CD4-positive, alpha-beta T cell treated with Interleukin-21 for 1 hour (primary cell): ENCODE measurements around the gene DYNC2H1.

Experiments
- DNase-seq: peaks from one replicate; pipeline ENCODE4 v3.0.0-alpha.2; 2020

Gene DYNC2H1

DNA sequence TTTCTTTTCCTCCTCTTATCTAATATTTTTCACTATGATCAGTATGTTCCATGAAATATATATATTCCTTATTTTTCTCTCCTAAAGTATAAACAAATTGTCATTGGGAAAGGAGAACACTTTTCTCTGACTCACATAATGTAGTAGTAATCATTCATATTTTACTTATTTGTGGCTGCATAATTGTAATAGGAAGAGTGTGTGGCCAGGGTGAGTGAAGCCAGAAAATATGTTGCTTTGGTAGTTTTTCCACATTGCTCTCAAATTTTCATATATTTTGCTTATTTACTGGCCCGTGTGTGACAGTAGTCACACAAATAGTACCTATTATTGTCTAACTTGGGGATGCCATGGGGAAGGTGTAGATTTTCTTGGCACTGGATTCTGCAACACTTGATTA is 172.1 kb downstream of the DYNC2H1 start:
- no peak for DNase-seq

DNA sequence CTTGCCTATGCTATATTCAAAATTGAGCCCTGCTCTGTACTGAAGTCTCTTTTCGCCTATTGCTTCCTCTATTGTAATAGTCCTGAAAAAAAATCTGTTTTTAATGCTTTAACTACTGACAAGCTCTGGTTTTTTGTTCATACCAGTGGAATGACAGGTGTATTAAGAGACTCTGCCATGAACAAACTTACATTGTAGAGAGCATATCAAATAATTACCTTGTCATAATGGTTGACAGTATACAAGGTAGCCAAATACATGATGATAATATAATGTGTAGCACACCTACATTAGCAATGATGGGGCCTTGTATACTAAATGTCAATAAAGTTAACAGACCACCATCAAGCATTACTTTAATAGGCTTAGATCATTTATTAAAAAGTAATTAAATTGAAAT is 175.0 kb downstream of the DYNC2H1 start:
- no peak for DNase-seq

DNA sequence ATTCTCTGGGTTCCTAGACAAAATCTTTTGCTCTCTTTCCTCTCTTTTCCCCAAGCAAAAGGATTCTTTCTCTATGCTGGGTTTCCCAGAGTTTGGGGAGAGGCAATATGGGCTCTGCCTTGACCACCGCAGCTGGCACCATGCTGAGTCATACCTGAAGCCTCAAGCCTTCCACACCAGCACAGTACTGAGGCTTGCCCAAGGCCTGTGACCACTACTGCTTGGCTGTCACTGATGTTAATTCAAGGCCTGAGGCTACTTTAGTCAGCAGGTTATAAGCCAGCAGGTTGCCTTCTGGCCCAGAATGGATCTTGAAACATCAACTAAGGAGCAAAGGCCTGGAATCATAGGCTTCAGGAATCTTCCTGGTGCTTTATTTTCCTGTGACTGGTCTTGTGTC is 185.3 kb downstream of the DYNC2H1 start:
- no peak for DNase-seq

DNA sequence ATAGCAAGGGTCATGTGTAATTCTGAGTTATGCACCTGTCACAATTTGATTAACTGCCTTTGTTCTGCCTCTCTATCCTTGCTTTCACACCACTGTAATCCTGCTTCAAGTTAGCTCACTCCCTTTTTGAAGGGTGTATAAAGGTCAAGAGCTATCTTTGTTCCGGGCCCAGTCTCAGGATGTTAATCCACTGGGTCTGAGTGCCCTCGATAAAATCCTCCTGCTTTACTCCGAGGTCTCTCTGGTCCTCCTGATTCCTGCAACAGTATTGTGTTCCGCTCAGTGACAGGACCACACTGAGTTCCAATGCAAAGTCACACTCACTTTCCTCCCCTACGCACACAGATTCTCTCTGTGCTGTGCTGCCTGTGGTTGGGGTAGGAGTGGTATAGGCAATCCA is 186.5 kb downstream of the DYNC2H1 start:
- DNase-seq: no peak

DNA sequence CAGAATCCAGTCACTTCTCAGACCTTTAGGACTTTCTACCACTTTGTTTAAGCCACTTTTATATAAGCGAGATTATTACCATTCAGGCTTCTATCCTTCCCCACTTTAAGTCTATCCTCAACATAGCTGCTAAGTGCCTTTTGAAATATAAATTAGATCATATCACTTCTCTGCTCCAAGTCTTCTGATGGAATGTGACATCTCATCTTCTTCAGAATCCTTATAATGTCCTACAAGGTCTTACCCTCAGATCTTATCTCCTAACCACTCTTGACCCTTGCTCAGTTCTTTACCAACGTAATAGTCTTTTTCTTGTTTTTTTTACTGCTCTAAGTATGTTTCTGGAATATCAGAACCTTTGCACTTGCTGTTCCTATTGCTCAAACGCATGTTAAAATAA is 188.7 kb downstream of the DYNC2H1 start:
- DNase-seq: no peak

DNA sequence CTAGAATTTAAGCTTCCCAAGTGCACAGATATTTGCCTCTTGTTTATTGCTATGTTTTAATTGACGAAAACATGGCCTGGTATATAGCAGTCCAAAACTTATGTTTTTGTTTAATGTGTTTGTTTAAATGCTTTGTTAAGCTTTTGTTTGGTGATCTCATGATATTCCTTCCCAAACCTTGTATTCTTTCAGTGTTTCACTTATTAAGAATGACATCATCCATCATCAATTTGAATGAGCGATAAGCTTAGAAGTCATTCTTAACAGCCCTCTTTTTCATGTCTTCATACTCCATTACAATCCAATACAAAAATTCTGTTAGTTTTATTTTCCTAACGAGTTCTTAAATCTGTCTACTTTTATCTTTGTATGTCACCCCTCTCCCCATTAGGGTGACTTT is 206.0 kb downstream of the DYNC2H1 start:
- no peak for DNase-seq

DNA sequence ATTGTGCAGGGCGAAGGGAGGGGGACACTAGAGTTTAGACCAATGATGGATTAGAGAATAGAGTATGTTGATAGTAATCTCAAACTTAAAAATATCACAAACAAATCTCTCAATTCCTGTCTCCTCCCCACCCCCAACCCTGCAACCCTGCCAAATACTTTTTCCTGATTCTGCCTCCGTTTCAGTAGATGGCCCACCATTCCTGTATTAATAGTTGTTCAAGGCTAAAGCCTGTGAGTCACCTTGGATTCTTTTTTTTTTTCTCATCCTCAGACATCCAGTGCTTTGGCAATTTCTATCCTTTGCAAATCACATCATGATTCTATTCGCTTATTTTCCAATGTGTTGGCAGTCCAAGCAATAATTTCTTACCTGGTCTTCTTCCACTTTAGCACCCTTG is 207.9 kb downstream of the DYNC2H1 start:
- no peak for DNase-seq

DNA sequence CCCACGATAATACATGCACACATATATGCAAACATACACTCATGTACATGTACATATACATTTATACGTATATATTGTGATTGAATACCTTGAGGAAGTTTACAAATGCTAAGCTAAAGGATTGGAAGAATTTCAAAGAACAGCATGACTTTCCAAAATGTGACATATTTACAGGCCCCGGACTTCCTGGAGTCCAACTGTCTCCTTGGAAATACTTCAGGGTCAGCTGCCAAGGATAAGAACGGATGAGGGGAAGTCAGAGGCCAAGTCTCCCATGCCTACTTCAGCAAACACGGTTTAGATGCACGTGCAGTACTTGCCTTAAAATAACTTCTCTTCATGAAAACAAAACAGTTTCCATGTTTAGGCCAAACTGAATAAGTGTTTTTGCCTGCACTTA is 213.6 kb downstream of the DYNC2H1 start:
- DNase-seq: no peak

DNA sequence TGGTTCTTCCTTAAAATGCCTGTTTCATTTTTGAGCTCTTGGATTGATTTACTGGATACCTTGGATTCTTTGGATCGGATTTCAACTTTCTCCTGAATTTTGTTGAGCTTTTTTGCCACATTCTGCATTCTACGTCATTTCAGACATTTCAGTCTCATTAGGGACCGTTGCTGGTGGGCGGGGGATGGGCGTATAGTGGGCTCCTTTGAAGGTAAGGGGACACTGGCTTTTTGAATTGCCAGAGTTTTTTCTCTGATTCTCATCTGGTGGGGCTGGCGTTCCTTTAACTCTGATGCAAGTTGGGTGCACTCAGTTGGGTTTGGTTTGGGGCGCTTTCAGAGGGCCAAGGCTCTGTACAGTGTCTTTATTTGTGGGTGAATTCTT is 216.5 kb downstream of the DYNC2H1 start:
- DNase-seq: no peak

DNA sequence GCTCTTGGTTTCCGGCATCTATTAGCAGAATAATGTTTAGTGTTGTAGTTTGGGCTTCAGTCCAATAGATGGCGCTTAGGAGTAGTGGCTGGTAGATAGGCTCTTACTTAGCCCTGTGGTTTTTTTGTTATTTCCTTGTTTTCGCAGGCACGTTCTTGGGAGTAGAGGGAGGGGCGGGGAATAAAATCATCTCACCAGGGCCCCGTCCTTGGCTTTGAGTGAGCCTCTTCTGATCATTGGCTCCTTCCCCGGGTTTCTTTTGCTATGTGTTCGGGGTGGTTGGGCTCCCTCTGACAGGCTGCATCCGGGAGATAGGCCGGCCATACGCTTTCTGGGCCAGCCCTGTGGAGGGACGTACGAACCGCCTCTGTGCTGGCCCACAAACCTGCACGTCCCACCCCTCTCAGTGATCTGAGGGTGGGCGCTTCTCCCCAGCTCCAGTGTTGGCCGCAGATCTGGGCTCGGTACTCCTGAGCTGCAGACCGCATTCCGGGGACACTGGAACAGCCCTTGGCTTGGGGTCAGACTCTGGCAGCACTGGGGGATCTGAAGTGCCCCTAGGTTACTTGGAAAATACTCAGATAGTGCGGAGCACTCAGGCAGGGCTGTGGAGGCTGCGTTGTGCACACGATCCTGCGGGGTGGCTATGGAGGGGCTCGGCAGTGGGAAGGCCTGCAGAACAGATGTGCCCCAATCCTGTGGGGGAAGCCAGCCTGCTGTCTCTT is 217.0 kb downstream of the DYNC2H1 start:
- peak; percentile 67 for DNase-seq

DNA sequence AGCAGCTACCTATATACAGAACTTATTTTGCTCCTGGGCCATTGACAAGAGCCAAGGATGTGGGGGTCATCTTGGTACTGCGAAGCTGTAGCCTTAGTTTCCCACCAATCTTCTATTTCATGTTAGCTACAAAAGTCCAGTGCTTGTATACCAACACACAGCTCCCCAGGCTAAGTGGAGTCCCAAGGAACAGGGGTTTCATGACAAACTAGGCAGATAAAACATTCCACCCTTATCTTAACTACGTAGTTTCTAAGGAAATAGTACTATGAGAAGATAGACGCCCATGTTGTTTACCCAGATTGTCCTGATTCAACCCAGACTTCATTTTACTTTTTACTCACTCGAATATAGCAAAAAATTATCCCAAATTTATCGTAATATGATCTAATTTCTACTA is 218.5 kb downstream of the DYNC2H1 start:
- no peak for DNase-seq

DNA sequence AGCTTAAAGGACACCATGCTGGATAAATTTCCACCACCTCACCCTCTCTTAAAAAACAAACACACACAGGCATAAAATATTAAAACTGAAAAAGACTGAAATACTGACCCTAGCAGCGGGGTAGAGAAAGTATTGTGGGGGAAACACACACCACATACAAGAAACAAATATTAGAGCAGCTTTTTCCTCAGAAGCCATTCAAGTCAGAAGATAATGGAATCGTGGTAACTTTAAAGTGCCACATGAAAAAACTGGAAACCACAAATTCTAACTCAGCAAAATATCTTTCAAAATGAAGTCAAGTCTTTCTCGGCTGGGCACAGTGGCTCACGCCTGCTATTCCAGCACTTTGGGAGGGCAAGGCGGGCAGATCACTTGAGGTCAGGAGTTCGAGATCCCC is 223.2 kb downstream of the DYNC2H1 start:
- DNase-seq: no peak

DNA sequence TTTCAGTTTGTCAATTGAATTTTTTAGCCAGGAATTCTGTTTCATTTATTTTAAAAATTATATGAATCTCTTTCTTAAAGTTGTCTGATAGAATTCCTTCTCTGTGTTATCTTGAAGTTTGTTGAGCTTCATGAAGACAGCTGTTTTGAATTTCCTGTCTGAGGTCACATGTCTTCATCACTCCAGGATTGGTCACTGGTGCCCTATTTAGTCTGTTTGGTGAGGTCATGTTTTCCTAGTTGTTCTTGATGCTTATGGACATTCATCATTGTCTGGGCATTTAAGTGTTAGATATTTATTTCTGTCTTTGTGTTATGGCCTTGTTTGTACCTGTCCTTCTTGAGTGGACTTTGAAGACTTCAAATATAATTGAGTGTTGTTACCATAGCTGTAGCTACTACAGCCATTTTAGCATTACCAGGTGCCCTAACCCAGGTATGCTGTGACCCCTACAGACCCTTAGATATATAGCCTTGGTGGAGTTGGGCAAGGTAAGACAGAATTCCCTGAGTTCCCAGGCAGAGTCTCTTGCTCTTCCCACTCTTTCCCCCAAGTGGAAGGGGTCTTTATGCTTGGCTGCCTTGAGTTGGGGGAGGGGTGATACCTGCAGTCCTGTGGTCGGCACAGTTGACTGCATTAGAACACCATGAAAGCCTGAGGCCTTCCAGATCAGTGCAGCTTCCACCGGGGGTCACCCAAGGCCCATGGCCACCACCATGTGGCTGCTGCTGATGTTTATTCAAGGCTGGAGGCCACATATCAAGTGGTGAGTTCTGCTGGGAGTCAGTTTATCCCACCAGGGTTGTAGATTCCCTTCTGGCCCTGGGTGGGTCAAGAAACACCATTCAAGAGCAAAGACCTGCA is 229.6 kb downstream of the DYNC2H1 start:
- DNase-seq: no peak

DNA sequence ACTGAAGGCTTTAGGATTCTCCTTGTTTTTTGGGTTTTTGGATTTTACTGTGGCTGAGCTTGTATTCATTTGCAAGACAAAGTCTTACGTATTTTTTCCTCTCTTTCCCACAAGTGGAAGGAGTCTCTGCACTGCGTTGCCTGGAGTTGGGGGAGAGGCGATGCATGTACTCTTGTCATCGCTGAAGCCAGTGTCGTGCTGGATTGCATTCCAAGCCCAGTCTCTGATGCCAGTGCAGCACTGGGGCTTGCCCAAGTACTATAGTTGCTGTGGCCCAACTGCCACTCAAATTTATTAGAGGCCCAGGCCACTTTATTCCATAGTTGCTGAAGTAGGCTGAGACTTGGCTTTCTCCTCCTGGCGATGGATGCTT is 230.2 kb downstream of the DYNC2H1 start:
- DNase-seq: no peak

DNA sequence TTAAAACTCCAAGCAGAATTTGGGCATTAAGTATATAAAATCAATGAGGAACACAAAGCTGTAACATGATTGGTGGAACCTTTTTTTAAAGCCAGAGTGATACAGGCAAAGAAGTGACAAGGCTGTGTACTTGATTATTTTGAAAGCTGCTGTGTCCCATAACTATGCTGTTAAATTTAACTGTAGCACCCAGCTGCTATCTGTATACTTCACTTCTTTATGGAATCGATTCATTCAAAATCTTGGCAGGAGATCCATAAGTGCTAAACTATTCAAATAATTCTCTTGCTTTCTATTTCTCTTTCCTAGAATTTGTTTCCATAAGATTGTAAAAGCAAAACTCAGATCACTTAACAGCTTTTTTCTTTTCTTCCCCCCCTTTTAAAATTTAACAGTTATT is 231.7 kb downstream of the DYNC2H1 start:
- DNase-seq: no peak

DNA sequence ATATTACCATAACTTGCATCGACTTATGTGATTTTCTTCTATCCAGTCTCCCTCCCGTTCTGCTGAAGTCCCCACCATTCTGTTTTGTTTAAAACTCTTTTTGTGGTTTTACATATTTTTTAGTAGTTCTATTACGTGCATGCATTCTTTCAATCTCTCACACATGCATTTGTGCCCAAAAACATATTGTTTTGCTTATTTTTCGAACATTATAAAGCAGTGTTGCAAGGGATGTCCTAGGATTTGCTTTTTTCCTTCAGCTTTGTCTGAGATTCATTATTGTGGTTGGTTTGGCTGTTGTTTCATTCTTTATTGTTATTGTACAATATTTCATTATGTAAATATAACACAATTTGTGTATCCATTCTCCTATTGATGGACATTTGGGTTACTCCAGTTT is 235.7 kb downstream of the DYNC2H1 start:
- DNase-seq: no peak

DNA sequence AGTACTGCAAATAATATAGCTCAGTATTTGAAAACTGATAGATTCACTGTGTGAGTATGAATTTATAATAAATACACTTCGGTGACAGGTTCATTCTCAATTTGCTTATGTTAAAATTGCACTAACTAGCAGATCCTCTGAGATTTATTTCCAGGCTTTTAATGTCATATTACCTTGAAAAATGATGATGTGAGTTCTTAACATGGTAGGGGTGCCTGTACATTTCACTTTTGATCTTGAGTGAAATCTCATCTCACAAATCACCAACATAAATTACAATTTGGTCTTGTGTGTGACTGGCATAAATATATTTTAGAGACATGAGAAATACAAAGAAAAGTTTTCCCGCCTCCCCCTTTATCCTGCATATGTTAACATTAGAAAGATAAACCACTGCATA is 240.4 kb downstream of the DYNC2H1 start:
- DNase-seq: no peak

DNA sequence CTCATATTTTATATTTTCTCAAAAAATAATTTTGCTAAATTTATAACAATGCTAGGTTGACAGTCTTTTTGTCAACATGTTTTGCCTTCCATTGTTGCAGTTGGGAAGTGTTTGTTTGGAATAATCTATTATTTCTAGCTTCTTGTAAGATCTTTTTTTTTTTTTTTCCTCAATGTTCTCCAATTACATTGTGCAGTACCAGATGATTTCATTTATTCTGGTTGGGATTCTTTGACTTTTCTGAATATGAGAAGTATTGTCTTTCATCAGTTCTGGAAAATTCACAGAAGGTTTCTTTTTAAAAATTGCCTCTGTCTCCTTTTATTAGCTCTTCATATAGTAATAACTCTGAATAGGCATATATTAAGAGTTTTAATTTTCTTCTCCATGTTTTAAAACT is 245.4 kb downstream of the DYNC2H1 start:
- no peak for DNase-seq

DNA sequence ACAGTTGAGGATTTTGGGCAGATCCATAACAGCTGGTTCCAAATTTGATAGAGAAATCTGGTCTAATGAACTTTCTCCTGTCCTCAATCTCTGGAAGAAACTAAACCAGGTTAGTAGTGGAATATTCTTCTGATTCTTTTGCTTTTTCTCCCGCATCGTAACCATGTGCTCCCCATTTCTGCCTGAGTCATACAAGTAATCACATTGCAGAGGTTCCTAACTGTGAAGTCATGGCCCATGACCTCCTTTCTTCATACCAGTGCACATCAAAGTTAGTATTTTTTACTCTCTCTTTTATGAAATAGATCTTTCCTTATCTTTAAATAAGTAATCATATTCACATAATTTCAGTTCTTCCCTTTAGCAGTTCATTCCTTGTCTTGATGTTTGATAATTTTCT is 249.0 kb downstream of the DYNC2H1 start:
- DNase-seq: no peak

DNA sequence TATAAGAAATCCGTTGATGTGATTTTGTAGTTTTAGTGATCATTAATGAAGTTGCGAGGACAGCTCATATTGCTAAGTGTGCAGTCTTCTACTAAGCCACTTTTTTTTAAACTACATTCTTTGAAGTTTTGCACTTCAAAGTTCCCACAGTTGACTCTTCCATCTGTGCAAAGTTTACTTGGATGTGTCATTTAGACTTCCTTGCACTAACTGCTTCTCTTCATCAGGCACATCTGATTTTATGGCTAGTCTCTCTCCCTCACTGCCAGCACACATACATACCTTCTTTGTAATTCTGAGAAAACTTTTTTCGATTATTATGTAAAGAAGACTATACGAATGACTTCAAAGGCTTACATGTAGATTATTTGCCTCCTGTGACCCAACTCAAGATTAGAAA is 250.0 kb downstream of the DYNC2H1 start:
- no peak for DNase-seq

DNA sequence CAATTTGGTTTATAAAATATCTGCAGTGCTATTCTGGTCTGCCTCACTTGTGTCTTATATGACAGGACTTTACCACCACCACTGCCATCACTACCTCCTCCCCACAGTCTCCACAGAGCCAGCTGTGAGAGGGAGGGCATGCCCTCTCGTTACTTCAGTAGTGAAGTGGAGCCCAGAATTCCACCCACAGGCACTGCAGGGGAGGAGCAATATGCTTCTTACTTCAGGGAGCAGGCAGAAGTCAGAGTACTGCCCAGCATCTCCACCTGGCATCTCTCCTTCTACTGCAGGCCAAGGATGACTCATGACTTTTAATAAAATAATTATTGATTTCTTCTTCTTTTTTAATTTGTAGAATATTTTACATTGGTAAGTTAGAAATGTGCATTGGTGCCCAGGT is 255.5 kb downstream of the DYNC2H1 start:
- no peak for DNase-seq

DNA sequence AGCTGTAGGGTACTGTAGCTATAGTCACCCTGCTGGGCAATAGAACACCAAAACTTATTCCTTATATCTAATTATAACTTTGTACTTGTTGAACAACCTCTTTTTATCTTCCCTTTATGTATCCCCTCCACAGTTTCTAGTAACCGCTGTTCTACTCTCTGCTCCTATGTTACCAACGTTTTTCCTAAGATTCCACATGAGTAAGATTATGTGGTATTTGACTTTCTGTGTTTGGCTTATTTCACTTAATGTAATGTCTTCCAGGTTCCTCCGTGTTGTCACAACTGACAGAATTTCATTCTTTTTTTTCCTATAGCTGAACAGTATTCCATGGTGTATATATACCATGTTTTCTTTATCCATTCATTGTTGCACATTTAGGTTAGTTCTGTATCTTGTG is 258.4 kb downstream of the DYNC2H1 start:
- DNase-seq: no peak

DNA sequence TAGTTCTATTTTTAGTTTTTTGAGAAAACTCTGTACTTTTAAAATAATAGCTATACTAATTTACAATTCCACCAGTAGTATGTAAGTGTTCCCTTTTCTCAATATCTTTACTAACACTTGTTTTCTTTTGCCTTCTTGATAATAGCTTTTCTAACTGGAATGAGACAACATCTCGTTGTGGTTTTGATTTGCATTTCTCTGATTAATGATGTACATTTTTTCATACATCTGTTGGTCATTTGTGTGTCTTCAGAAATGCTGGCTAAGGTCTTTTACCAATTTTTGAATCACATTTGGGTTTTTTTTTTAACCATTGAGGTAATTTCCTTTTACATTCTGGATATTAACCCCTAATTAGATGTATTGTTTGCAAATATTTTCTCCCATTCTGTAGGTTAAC is 258.9 kb downstream of the DYNC2H1 start:
- DNase-seq: no peak

DNA sequence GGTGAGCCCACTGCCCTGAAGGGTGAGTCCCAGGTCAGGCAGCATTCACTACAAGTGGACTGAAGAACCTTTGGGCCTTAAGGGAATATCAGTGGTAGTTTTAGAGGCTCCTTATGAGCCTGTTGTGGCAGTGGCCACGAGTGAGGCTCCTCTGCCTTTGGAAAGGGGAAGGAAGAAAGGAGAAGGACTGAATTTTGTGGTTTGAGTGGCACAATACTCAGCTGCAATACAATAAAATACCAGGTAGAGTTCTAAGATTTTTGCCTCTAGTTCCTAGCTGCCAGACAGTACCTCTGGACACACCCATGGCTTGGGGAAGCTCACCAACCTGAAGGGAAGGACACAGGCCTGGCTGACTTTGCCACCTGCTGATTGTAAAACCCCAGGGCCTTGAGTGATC is 260.9 kb downstream of the DYNC2H1 start:
- no peak for DNase-seq

DNA sequence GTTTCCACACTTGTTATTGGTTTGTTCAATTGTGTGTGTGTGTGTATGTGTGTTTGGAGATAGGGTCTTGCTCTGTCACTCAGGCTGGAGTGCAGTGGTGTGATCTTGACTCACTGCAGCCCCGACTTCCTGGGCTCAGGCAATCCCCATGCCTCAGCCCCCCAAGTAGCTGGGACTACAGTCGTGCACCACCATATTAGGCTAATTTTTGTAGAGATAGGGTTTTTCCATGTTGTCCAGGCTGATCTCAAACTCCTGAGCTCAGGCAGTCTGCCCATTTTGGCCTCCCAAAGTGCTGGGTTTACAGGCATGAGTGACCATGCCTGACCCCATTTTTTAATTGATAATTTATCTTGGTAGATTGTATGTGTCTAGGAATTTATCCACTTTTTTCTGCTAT is 263.7 kb downstream of the DYNC2H1 start:
- DNase-seq: no peak
